Esophagus squamous epithelium (tissue), 5 donors: ENCODE measurements around the gene HSD3B2. TPM values are rescaled to one million over a fixed set of nuclear protein-coding genes. Genes with fewer than 3 reads are reported as not detected.

Experiments used
- DNase-seq: peaks from one replicate; lab custom pipeline; 2025; lab: John Stamatoyannopoulos, UW
- H3K27ac ChIP-seq, 4 donors: fragments of 200-600 bp; sonication (generic); one replicate each; pipeline ENCODE4 v1.5.1; 2016 to 2019; ENCODE audit warnings: mild to moderate bottlenecking in 1 of 4
- H3K27me3 ChIP-seq, 4 donors: fragments of 200-600 bp; sonication (generic); 1 replicate in 3 of 4; 2 replicates in 1 of 4; pipeline versions ENCODE4 v1.5.1 to v1.6.0; 2017 to 2021; ENCODE audit warnings: antibody characterized with exemption in 1 of 4
- H3K36me3 ChIP-seq, 3 donors: fragments of 200-600 bp; sonication (generic); one replicate each; pipeline ENCODE4 v1.5.1; 2016 to 2019
- H3K4me1 ChIP-seq, 3 donors: fragments of 200-600 bp; sonication (generic); one replicate each; pipeline ENCODE4 v1.5.1; 2017 to 2019
- H3K4me3 ChIP-seq, 4 donors: fragments of 200-600 bp; sonication (generic); 1 replicate in 3 of 4; 2 replicates in 1 of 4; pipeline ENCODE4 v1.5.1; 2016 to 2019; ENCODE audit warnings: mild to moderate bottlenecking in 2 of 4, moderate library complexity in 1 of 4
- H3K9me3 ChIP-seq, 3 donors: fragments of 200-600 bp; sonication (generic); one replicate each; pipeline ENCODE4 v1.5.1; 2016 to 2019
- CTCF ChIP-seq, 6 experiments: fragments of 450-650 bp in 4 of 6; fragments of 200-600 bp in 2 of 6; sonication (generic) in 2 of 6; IDR thresholded peaks; one replicate each; pipeline ENCODE4 v1.5.1; 2016 to 2019; ENCODE audit warnings: antibody characterized with exemption in 6 of 6, mild to moderate bottlenecking in 4 of 6, moderate library complexity in 4 of 6
- POLR2A ChIP-seq, 4 donors: fragments of 450-650 bp; IDR thresholded peaks; one replicate each; pipeline ENCODE4 v1.6.1; 2017; ENCODE audit warnings: antibody characterized with exemption in 4 of 4, mild to moderate bottlenecking in 4 of 4, moderate library complexity in 3 of 4
- WGBS, 2 donors: methylation state at CpG; one replicate each; pipeline ENCODE4 v1.1.5; 2018; 5-methylcytosine and 5-hydroxymethylcytosine counted together
- intact Hi-C: fragments of 100-400 bp; cut with DNase I; formaldehyde crosslinking; loops from one replicate; pipeline ENCODE4 v1.15.0; 2022
- total RNA-seq, 4 donors: library from RNA; depleted of rRNA; stranded (reverse); fragments of >200 nt; gene quantifications; one replicate each; pipeline ENCODE4 v1.1.0, GENCODE V29; 2016
- donor health status: DM: yes; HTN: yes; CAD: no.

Gene HSD3B2
- total RNA-seq, 4 donors from 2014 or later, result not detected

GRCh38 chr1:119416006-119416640 is 1.2 kb downstream of the HSD3B2 start:
- Histone ChIP-seq H3K27me3 (no peaks in the 10 kb centered on the region), H3K36me3 (no peaks in the 10 kb centered on the region), H3K27ac (no peak overlapping the region), H3K4me3 (no peak overlapping the region), H3K9me3 (no peaks in the 10 kb centered on the region), H3K4me1 (no peaks in the 10 kb centered on the region)
- DNase-seq, result no peak
- intact Hi-C loops, result no loop called here
- 64 to 73% methylated on average over 3 of the region's 3 CpGs for WGBS, 2 donors
- no peak for TF ChIP-seq POLR2A (IDR thresholded peaks at IDR 0.05)
- TF ChIP-seq CTCF (IDR thresholded peaks at IDR 0.05), result no peak

- Histone ChIP-seq H3K27me3 (no peaks in the 10 kb centered on the region), H3K4me1 (no peaks in the 10 kb centered on the region), H3K36me3 (no peaks in the 10 kb centered on the region), H3K27ac (no peak overlapping the region), H3K9me3 (no peaks in the 10 kb centered on the region), H3K4me3 (no peak overlapping the region)
- 77 to 82% methylated on average over 5 of the region's 5 CpGs for WGBS, 2 donors
- intact Hi-C loops, result no loop called here
- TF ChIP-seq CTCF (IDR thresholded peaks at IDR 0.05) (no peak), POLR2A (IDR thresholded peaks at IDR 0.05) (no peak)
- no peak for DNase-seq
Measured at GRCh38 chr1:119419109-119419508, 4.2 kb downstream of the HSD3B2 start.

GRCh38 chr1:119420638-119421037 is 5.7 kb downstream of the HSD3B2 start:
- H3K27me3 ChIP-seq, result no peaks in the 10 kb centered on the region
- no peak for DNase-seq
- TF ChIP-seq POLR2A (IDR thresholded peaks at IDR 0.05) (no peak), CTCF (IDR thresholded peaks at IDR 0.05) (no peak)
- H3K9me3 ChIP-seq, result no peaks in the 10 kb centered on the region
- intact Hi-C loops, result no loop called here
- H3K27ac ChIP-seq, result no peak overlapping the region
- H3K36me3 ChIP-seq, result no peaks in the 10 kb centered on the region
- no peak overlapping the region for H3K4me3 ChIP-seq
- H3K4me1 ChIP-seq, result no peaks in the 10 kb centered on the region

- no peak overlapping the region for H3K27ac ChIP-seq
- no peaks in the 10 kb centered on the region for H3K4me1 ChIP-seq
- H3K4me3 ChIP-seq, result no peak overlapping the region
- no peaks in the 10 kb centered on the region for H3K27me3 ChIP-seq
- DNase-seq, result no peak
- intact Hi-C loops, result no loop called here
- no peaks in the 10 kb centered on the region for H3K36me3 ChIP-seq
- H3K9me3 ChIP-seq, result no peaks in the 10 kb centered on the region
- TF ChIP-seq POLR2A (IDR thresholded peaks at IDR 0.05), result no peak
- TF ChIP-seq CTCF (IDR thresholded peaks at IDR 0.05), result no peak
Measured at GRCh38 chr1:119422631-119423030, 7.7 kb downstream of the HSD3B2 start.

- intact Hi-C loops, result no loop called here
- TF ChIP-seq CTCF (IDR thresholded peaks at IDR 0.05), result no peak
- TF ChIP-seq POLR2A (IDR thresholded peaks at IDR 0.05), result no peak
- H3K27me3 ChIP-seq, result no peaks in the 10 kb centered on the region
- H3K9me3 ChIP-seq, result no peaks in the 10 kb centered on the region
- DNase-seq, result no peak
- H3K4me3 ChIP-seq, result no peak overlapping the region
- H3K36me3 ChIP-seq, result no peaks in the 10 kb centered on the region
- no peak overlapping the region for H3K27ac ChIP-seq
- 64 to 79% methylated on average over 2 of the region's 2 CpGs for WGBS, 2 donors
- H3K4me1 ChIP-seq, result no peaks in the 10 kb centered on the region
Measured at GRCh38 chr1:119428991-119429390, 14.0 kb downstream of the HSD3B2 start.
